C4-2B (cell line): ENCODE data around the gene UCP2.

ENCODE experiments used
- H3K27ac ChIP-seq: fragments of 450-650 bp; 2 replicates; pipeline ENCODE4 v1.5.1; 2017
- CTCF ChIP-seq: fragments of 450-650 bp; conservative IDR thresholded peaks from 2 replicates; pipeline ENCODE4 v1.5.1; 2017; ENCODE audit warnings: mild to moderate bottlenecking
- ZFX ChIP-seq: fragments of 450-650 bp; IDR thresholded peaks from 2 replicates; pipeline ENCODE4 v1.6.1; 2017

UCP2 gene

GRCh38 chr11:74013141-74013540, 30.5 kb upstream of the UCP2 start:
- H3K27ac ChIP-seq = no peak overlapping the region
- TF ChIP-seq ZFX (no peak), CTCF (no peak)

GRCh38 chr11:74012074-74012809, 29.6 kb upstream of the UCP2 start:
- TF ChIP-seq ZFX (no peak), CTCF (no peak)
- no peak overlapping the region for H3K27ac ChIP-seq

GRCh38 chr11:74011360-74012073, 28.9 kb upstream of the UCP2 start:
- TF ChIP-seq ZFX (no peak), CTCF (no peak)
- no peak overlapping the region for H3K27ac ChIP-seq

- H3K27ac ChIP-seq = no peak overlapping the region
- TF ChIP-seq ZFX = no peak
- TF ChIP-seq CTCF = no peak
Measured at GRCh38 chr11:74010306-74011300, 28.0 kb upstream of the UCP2 start.

GRCh38 chr11:74009675-74010305, 27.1 kb upstream of the UCP2 start:
- no peak overlapping the region for H3K27ac ChIP-seq
- TF ChIP-seq ZFX (no peak), CTCF (no peak)

- no peak overlapping the region for H3K27ac ChIP-seq
Measured at GRCh38 chr11:74009230-74009547, 26.5 kb upstream of the UCP2 start.

More at GRCh38 chr11:74009230-74009547, 26.5 kb upstream of the UCP2 start:
- TF ChIP-seq CTCF (no peak), ZFX (no peak)
